ENCODE data around the gene DMXL1.

The DMXL1 gene

DNA sequence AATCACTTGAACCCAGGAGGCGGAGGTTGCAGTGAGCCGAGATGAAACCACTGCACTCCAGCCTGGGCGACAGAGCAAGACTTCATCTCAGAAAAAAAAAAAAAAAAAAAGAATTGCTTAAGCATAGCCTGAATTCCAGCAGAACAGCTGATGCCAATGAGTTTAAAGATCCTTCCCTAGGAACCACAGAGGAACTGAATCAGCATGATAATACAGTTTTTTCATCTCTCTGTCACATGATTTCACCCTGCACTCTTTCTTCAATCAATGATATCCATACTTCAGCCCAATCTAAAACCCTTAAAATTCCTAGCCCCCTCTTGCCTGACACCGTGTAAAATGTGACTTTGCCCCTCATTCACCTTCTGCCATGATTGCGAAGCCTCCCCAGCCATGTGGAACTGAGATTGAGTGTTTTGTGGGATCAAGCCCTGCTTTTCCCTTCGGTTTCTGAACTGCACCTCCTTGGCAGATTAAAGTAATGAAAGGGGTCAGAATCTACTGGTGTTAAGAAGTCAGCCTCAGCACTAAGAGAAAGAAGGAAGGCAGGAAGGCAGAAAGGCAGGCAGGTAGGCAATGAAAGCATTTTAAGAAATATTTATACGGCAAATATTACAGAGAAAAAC, 20.9 kb upstream of the DMXL1 start:
- TF ChIP-seq, protein P1, sequence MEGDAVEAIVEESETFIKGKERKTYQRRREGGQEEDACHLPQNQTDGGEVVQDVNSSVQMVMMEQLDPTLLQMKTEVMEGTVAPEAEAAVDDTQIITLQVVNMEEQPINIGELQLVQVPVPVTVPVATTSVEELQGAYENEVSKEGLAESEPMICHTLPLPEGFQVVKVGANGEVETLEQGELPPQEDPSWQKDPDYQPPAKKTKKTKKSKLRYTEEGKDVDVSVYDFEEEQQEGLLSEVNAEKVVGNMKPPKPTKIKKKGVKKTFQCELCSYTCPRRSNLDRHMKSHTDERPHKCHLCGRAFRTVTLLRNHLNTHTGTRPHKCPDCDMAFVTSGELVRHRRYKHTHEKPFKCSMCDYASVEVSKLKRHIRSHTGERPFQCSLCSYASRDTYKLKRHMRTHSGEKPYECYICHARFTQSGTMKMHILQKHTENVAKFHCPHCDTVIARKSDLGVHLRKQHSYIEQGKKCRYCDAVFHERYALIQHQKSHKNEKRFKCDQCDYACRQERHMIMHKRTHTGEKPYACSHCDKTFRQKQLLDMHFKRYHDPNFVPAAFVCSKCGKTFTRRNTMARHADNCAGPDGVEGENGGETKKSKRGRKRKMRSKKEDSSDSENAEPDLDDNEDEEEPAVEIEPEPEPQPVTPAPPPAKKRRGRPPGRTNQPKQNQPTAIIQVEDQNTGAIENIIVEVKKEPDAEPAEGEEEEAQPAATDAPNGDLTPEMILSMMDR (IDR thresholded peaks at IDR 0.05; ENCODE audit: insufficient read depth, low read depth, low read length, missing control alignments): no peak
- no peak overlapping the region for H3K4me3 ChIP-seq (ENCODE audit: low read length)
- DNase-seq (ENCODE audit: low read depth): peak; percentile 18

DNA sequence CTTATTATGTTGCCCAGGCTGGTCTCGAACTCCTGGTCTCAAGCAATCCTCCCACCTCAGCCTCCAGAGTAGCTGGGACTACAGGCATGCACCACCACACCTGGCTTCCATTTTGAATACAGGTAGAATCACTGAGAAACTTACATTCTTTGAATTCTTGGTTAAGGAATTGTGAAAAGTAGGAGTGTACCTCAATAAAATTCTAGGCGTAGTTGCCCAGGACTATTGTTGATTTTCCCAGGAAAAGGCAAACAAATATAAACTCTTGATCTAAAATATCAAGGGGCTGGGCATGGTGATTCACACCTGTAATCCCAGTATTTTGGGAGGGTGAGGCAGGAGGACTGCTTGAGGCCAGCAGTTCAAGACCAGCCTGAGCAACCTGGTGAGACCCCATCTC, 16.8 kb upstream of the DMXL1 start:
- TF ChIP-seq, protein P1 (IDR thresholded peaks at IDR 0.05; ENCODE audit: insufficient read depth, low read depth, low read length, missing control alignments): no peak
- no peak for DNase-seq (ENCODE audit: low read depth)
- no peak overlapping the region for H3K4me3 ChIP-seq (ENCODE audit: low read length)

DNA sequence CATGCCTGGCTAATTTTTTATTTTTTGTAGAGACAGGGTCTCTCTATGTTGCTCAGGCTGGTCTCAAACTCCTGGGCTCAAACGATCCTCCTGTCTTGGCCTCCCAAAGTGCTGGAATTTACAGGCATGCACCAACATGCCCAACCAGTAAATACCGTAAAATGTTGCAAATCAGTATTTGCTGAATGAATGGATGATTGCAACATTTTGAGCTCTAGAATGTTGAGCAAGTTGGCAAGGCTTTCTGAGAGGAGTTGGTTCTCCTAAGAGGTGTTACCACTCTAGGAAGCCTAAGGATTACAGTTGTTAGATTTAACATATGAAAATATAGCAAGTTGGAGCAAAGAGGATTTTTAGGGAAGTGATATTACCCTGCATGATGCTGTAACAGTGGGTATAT, 15.6 kb upstream of the DMXL1 start:
- DNase-seq (ENCODE audit: low read depth): peak; percentile 69
- H3K4me3 ChIP-seq (ENCODE audit: low read length): no peak overlapping the region
- TF ChIP-seq, protein P1 (IDR thresholded peaks at IDR 0.05; ENCODE audit: insufficient read depth, low read depth, low read length, missing control alignments): no peak

DNA sequence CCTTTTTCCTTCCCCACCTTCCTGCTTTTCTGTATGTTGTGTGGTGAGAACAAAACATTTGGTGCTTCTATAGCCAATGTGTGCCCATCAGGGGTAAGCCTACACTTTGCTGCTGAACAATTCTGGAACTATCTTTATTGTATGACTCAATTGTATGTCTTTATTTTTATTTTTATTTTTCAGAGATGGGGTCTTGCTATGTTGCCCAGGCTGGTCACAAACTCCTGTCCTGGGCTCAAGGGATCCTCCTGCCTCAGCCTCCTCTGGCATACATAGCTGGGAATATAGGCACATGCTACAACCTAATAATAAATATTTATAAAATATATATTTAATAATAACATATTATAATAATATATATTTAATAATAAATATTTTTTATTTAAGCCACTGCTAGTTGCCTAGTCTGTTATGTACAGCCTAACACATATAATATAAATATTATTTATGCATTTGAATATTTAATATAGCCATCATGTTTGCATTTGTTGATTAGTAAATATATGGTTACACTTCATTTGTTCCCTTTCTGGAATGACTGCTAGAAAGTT, 11.8 kb upstream of the DMXL1 start:
- DNase-seq (ENCODE audit: low read depth): no peak
- H3K4me3 ChIP-seq (ENCODE audit: low read length): no peak overlapping the region
- TF ChIP-seq, protein P1 (IDR thresholded peaks at IDR 0.05; ENCODE audit: insufficient read depth, low read depth, low read length, missing control alignments): no peak

DNA sequence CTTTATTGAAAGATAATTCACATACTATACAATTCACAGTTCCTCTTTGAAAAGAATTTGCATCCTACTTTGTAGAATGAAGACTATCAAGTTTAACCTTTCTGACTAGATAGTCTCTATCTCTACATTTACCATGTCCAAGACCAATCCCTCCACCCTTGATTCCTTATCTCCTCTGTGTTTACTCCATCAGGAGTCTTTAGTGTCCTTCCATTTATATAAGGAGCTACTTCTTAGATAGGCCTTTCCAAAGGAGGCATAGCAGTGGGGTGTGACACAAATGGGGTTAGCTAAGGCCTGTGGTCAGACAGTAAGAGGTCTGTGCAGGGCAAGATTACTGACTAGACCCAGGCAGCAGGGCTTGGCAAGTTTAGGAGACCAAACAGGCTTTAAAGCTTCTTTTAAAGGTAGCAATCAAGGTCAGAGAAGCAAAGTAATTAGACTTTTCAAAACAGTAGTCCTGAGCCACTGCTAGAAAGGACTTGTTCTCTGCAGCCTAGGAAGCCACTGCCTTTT, 11.1 kb upstream of the DMXL1 start:
- no peak for DNase-seq (ENCODE audit: low read depth)
- TF ChIP-seq, protein P1 (IDR thresholded peaks at IDR 0.05; ENCODE audit: insufficient read depth, low read depth, low read length, missing control alignments): no peak
- H3K4me3 ChIP-seq (ENCODE audit: low read length): no peak overlapping the region

DNA sequence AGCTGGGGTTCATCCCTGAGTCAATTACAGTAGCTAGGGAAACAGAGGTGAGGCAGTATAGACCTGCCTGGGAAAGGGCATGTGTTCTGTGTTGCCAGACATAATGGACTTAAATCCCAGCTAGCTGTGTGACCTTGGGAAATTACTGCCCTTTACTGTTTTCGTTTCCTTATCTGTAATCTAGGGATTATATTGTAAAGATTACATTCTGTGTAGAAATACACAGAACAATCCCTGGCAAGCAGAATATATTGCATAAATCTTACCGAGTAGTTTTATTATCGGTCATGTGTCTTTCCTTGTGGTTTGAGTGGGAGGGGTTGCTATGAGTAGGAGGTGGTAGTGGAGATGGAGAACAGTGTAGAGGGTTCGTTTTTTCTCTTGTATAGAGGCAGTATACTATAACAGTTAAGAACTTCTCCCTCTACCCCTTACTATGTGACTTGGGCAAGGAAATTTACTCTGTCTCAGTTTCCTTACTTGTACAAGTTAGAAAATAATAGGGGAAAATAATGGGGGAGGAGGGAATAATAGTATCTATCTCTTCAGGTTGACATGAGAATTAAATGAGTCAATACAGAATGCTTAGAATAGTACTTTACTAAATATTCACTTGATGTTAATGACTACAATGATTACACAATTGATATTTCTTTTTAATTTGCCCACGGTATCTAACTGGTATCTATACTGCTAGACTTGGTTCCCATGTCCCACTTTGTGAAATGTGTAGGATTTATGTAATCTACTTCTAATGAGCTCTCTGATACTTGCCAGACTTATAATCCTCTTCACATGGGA, 7.1 kb upstream of the DMXL1 start:
- TF ChIP-seq, protein P1 (IDR thresholded peaks at IDR 0.05; ENCODE audit: insufficient read depth, low read depth, low read length, missing control alignments): no peak
- peak; percentile 2 for DNase-seq (ENCODE audit: low read depth)
- no peak overlapping the region for H3K4me3 ChIP-seq (ENCODE audit: low read length)
